HUES64 (cell line): ENCODE measurements around the gene HPN.
"Not testable (repeated sequence)": the region's sequence is repeated elsewhere in the genome, so short reads cannot be mapped to it uniquely, and the experiment has no call there.

ENCODE experiments used
- H3K27ac ChIP-seq: 2 replicates; pipeline ENCODE4 v1.7.0; 2013; ENCODE audit warnings: low read depth, low read length, inconsistent platforms
- H3K27me3 ChIP-seq: 2 replicates; pipeline ENCODE4 v1.6.1; 2013; ENCODE audit warnings: mild to moderate bottlenecking, low read length; ENCODE audit not compliant: insufficient read depth
- H3K36me3 ChIP-seq: 2 replicates; pipeline ENCODE4 v1.6.1; 2013; ENCODE audit warnings: mild to moderate bottlenecking, low read length; ENCODE audit not compliant: insufficient read depth
- H3K4me1 ChIP-seq: 2 replicates; pipeline ENCODE4 v1.6.1; 2013; ENCODE audit warnings: mild to moderate bottlenecking, low read length, moderate library complexity; ENCODE audit not compliant: insufficient read depth
- H3K4me3 ChIP-seq: 2 replicates; pipeline ENCODE4 v1.5.1; 2013; ENCODE audit warnings: mild to moderate bottlenecking, low read length, moderate library complexity
- H3K9ac ChIP-seq: 2 replicates; pipeline ENCODE4 v1.6.1; 2013; ENCODE audit warnings: mild to moderate bottlenecking, low read depth, low read length
- H3K9me3 ChIP-seq: 2 replicates; pipeline ENCODE4 v1.6.1; 2013; ENCODE audit warnings: low read depth, low read length; ENCODE audit not compliant: insufficient read depth
- WGBS: fragments of 150-250, 120-280 bp; methylation state at CpG from one replicate; pipeline ENCODE4 v1.1.7; 2013; ENCODE audit warnings: missing lambda C conversion rate; 5-methylcytosine and 5-hydroxymethylcytosine counted together

HPN gene

GRCh38 chr19:35048911-35049411 is 7.4 kb downstream of the HPN start:
- H3K4me1 ChIP-seq: no peaks in the 10 kb centered on the region
- H3K4me3 ChIP-seq: no peak overlapping the region
- no peak overlapping the region for H3K9ac ChIP-seq
- no peak overlapping the region for H3K27ac ChIP-seq
- H3K9me3 ChIP-seq: no peaks in the 10 kb centered on the region
- WGBS: 75% methylated on average over 12 of the region's 12 CpGs
- H3K36me3 ChIP-seq: peaks cover 4% of the 10 kb centered on the region; the same call in 1 of the 2 replicates
- no peaks in the 10 kb centered on the region for H3K27me3 ChIP-seq

- Histone ChIP-seq H3K9me3 (no peaks in the 10 kb centered on the region), H3K36me3 (peaks cover 4% of the 10 kb centered on the region; the same call in 1 of the 2 replicates), H3K27ac (no peak overlapping the region), H3K9ac (no peak overlapping the region), H3K4me1 (no peaks in the 10 kb centered on the region), H3K4me3 (no peak overlapping the region), H3K27me3 (no peaks in the 10 kb centered on the region)
- 85% methylated on average over 4 of the region's 5 CpGs for WGBS
Measured at GRCh38 chr19:35049456-35049855, 7.9 kb downstream of the HPN start.

- H3K4me3 ChIP-seq, H3K27ac ChIP-seq, H3K9ac ChIP-seq, H3K36me3 ChIP-seq, H3K9me3 ChIP-seq, H3K4me1 ChIP-seq, H3K27me3 ChIP-seq: not testable (repeated sequence)
- WGBS: 95% methylated on average over 2 of the region's 2 CpGs
Measured at GRCh38 chr19:35050662-35051061, 9.1 kb downstream of the HPN start.

GRCh38 chr19:35051268-35051667 is 9.7 kb downstream of the HPN start:
- H3K4me3 ChIP-seq, H3K27me3 ChIP-seq, H3K27ac ChIP-seq, H3K9me3 ChIP-seq, H3K4me1 ChIP-seq, H3K9ac ChIP-seq, H3K36me3 ChIP-seq: not testable (repeated sequence)
- WGBS: 92% methylated on average over 4 of the region's 4 CpGs

GRCh38 chr19:35051796-35052195 is 10.3 kb downstream of the HPN start:
- no peaks in the 10 kb centered on the region for H3K27me3 ChIP-seq
- peaks cover 8% of the 10 kb centered on the region; the same call in 1 of the 2 replicates for H3K4me1 ChIP-seq

GRCh38 chr19:35052599-35053190 is 11.2 kb downstream of the HPN start:
- WGBS: 78% methylated on average over 8 of the region's 8 CpGs
- Histone ChIP-seq H3K4me1 (peaks cover 8% of the 10 kb centered on the region; the same call in 1 of the 2 replicates), H3K9me3 (no peaks in the 10 kb centered on the region)

More at GRCh38 chr19:35051796-35052195, 10.3 kb downstream of the HPN start:
- no peak overlapping the region for H3K9ac ChIP-seq
- no peak overlapping the region for H3K4me3 ChIP-seq
- peaks cover 4% of the 10 kb centered on the region; the same call in 1 of the 2 replicates for H3K36me3 ChIP-seq
- no peak overlapping the region for H3K27ac ChIP-seq
- WGBS: 94% methylated on average over 5 of the region's 5 CpGs
- no peaks in the 10 kb centered on the region for H3K9me3 ChIP-seq

GRCh38 chr19:35053667-35054293 is 12.3 kb downstream of the HPN start:
- WGBS: 87% methylated on average over 8 of the region's 9 CpGs
- H3K9ac ChIP-seq: no peak overlapping the region

More at GRCh38 chr19:35052599-35053190, 11.2 kb downstream of the HPN start:
- H3K4me3 ChIP-seq: no peak overlapping the region
- H3K27me3 ChIP-seq: no peaks in the 10 kb centered on the region
- H3K36me3 ChIP-seq: peaks cover 4% of the 10 kb centered on the region; the same call in 1 of the 2 replicates
- no peak overlapping the region for H3K9ac ChIP-seq
- no peak overlapping the region for H3K27ac ChIP-seq

GRCh38 chr19:35054626-35055025 is 13.1 kb downstream of the HPN start:
- Histone ChIP-seq H3K27ac (no peak overlapping the region), H3K4me3 (no peak overlapping the region), H3K9ac (no peak overlapping the region), H3K36me3 (peaks cover 4% of the 10 kb centered on the region; the same call in 1 of the 2 replicates), H3K27me3 (no peaks in the 10 kb centered on the region), H3K4me1 (peaks cover 8% of the 10 kb centered on the region; the same call in 1 of the 2 replicates), H3K9me3 (no peaks in the 10 kb centered on the region)
- WGBS: 90% methylated on average over 9 of the region's 9 CpGs

More at GRCh38 chr19:35053667-35054293, 12.3 kb downstream of the HPN start:
- peaks cover 4% of the 10 kb centered on the region; the same call in 1 of the 2 replicates for H3K36me3 ChIP-seq
- no peaks in the 10 kb centered on the region for H3K27me3 ChIP-seq
- no peaks in the 10 kb centered on the region for H3K9me3 ChIP-seq
- no peak overlapping the region for H3K27ac ChIP-seq
- peaks cover 8% of the 10 kb centered on the region; the same call in 1 of the 2 replicates for H3K4me1 ChIP-seq
- no peak overlapping the region for H3K4me3 ChIP-seq

- Histone ChIP-seq H3K9ac (0 out of 2 replicates have a peak overlapping the region, but pooled peaks have one; percentile 10), H3K9me3 (no peaks in the 10 kb centered on the region), H3K27ac (peak overlapping the region; percentile 65; the same call in 1 of the 2 replicates), H3K4me1 (peaks cover 8% of the 10 kb centered on the region; the same call in 1 of the 2 replicates), H3K27me3 (no peaks in the 10 kb centered on the region), H3K4me3 (no peak overlapping the region), H3K36me3 (no peaks in the 10 kb centered on the region)
- WGBS: 6% methylated on average over 3 of the region's 3 CpGs
Measured at GRCh38 chr19:35055715-35056179, 14.2 kb downstream of the HPN start.

- no peaks in the 10 kb centered on the region for H3K9me3 ChIP-seq
- no peak overlapping the region for H3K4me3 ChIP-seq
- peak overlapping the region; percentile 65; the same call in 1 of the 2 replicates for H3K27ac ChIP-seq
- peaks cover 8% of the 10 kb centered on the region; the same call in 1 of the 2 replicates for H3K4me1 ChIP-seq
- WGBS: 72% methylated on average over 6 of the region's 6 CpGs
- H3K9ac ChIP-seq: peak overlapping the region; percentile 10; the same call in 1 of the 2 replicates
- no peaks in the 10 kb centered on the region for H3K27me3 ChIP-seq
- no peaks in the 10 kb centered on the region for H3K36me3 ChIP-seq
Measured at GRCh38 chr19:35056513-35057063, 15.1 kb downstream of the HPN start.

GRCh38 chr19:35058370-35058769 is 16.8 kb downstream of the HPN start:
- H3K36me3 ChIP-seq: no peaks in the 10 kb centered on the region
- H3K27me3 ChIP-seq: no peaks in the 10 kb centered on the region
- peaks cover 8% of the 10 kb centered on the region; the same call in 1 of the 2 replicates for H3K4me1 ChIP-seq
- WGBS: no CpG with 5 or more reads among the region's 2 CpGs
- no peak overlapping the region for H3K27ac ChIP-seq
- no peak overlapping the region for H3K9ac ChIP-seq
- H3K9me3 ChIP-seq: no peaks in the 10 kb centered on the region
- H3K4me3 ChIP-seq: no peak overlapping the region
